ENCODE measurements around the gene GALT.

DNA sequence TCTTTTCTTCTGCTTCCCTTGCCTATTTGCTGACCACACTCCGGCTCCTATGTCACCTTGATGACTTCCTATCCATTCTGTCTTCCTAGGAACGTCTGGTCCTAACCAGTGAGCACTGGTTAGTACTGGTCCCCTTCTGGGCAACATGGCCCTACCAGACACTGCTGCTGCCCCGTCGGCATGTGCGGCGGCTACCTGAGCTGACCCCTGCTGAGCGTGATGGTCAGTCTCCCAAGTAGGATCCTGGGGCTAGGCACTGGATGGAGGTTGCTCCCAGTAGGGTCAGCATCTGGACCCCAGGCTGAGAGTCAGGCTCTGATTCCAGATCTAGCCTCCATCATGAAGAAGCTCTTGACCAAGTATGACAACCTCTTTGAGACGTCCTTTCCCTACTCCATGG lies 2.2 kb downstream of the GALT start:
- TF ChIP-seq EZH2 (IDR thresholded peaks at IDR 0.05; ENCODE audit: borderline replicate concordance, insufficient read depth, low read depth, low read length, poor library complexity, severe bottlenecking): no peak
- TF ChIP-seq, protein P1, sequence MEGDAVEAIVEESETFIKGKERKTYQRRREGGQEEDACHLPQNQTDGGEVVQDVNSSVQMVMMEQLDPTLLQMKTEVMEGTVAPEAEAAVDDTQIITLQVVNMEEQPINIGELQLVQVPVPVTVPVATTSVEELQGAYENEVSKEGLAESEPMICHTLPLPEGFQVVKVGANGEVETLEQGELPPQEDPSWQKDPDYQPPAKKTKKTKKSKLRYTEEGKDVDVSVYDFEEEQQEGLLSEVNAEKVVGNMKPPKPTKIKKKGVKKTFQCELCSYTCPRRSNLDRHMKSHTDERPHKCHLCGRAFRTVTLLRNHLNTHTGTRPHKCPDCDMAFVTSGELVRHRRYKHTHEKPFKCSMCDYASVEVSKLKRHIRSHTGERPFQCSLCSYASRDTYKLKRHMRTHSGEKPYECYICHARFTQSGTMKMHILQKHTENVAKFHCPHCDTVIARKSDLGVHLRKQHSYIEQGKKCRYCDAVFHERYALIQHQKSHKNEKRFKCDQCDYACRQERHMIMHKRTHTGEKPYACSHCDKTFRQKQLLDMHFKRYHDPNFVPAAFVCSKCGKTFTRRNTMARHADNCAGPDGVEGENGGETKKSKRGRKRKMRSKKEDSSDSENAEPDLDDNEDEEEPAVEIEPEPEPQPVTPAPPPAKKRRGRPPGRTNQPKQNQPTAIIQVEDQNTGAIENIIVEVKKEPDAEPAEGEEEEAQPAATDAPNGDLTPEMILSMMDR (IDR thresholded peaks at IDR 0.05): no peak
